Stimulated activated CD8-positive, alpha-beta memory T cell treated with anti-CD3 and anti-CD28 coated beads, Interleukin-7, amount 100 ng/mL, for 4 hours (primary cell): ENCODE measurements around the gene ISYNA1.

ENCODE experiments used
- DNase-seq, 2 donors: peaks; one replicate each; pipeline ENCODE4 v3.0.0-alpha.2; 2020; ENCODE audit warnings: low read depth in 2 of 2

Gene ISYNA1

GRCh38 chr19:18392417-18392816 is 45.5 kb downstream of the ISYNA1 start:
- no peak for DNase-seq

- DNase-seq: no peak
These were observed 46.3 kb downstream of the ISYNA1 start for GRCh38 chr19:18391509-18392075.

- DNase-seq: no peak
These were observed 47.6 kb downstream of the ISYNA1 start for GRCh38 chr19:18390065-18390907.

GRCh38 chr19:18389726-18390064 is 48.2 kb downstream of the ISYNA1 start:
- no peak for DNase-seq

- no peak for DNase-seq
These were observed 48.8 kb downstream of the ISYNA1 start for GRCh38 chr19:18388960-18389725.

- DNase-seq: peak; percentile 34 to 67
These were observed 49.6 kb downstream of the ISYNA1 start for GRCh38 chr19:18388100-18388959.

GRCh38 chr19:18386543-18387271 is 51.2 kb downstream of the ISYNA1 start:
- DNase-seq: no peak

- DNase-seq: no peak
These were observed 52.0 kb downstream of the ISYNA1 start, which contains the start of gene GDF15 for GRCh38 chr19:18385675-18386542. Gene GDF15 (plus strand): TSS chr19:18386158. CDS start chr19:18386190, 32 bp downstream.

- DNase-seq: no peak
These were observed 52.6 kb downstream of the ISYNA1 start for GRCh38 chr19:18385359-18385674.

GRCh38 chr19:18384775-18385174 is 53.2 kb downstream of the ISYNA1 start:
- DNase-seq: no peak
